H9 (cell line): Measurements from ENCODE around the gene PRKCA. TPM values are rescaled to one million over a fixed set of nuclear protein-coding genes. Genes with fewer than 3 reads are reported as not detected.

Experiments used
- DNase-seq: peaks from one replicate; pipeline ENCODE4 v3.0.0-alpha.2; 2017
- H2AFZ ChIP-seq: one replicate; pipeline ENCODE4 v1.6.1; 2013; ENCODE audit warnings: mild to moderate bottlenecking, low read length, control low read depth, moderate library complexity
- H2AK5ac ChIP-seq: 2 replicates; pipeline ENCODE4 v1.6.1; 2013; ENCODE audit warnings: low read length, control low read depth, mixed read lengths; ENCODE audit not compliant: insufficient read length
- H2BK120ac ChIP-seq: one replicate; pipeline ENCODE4 v1.6.1; 2013; ENCODE audit warnings: low read depth, mild to moderate bottlenecking, low read length, control low read depth, inconsistent platforms; ENCODE audit not compliant: poor library complexity, severe bottlenecking
- H2BK12ac ChIP-seq: 2 replicates; pipeline ENCODE4 v1.6.1; 2013; ENCODE audit warnings: low read length, control low read depth, mixed read lengths, low read depth; ENCODE audit not compliant: insufficient read length
- H2BK15ac ChIP-seq: 2 replicates; pipeline ENCODE4 v1.6.1; 2013; ENCODE audit warnings: low read depth, low read length, control low read depth
- H2BK20ac ChIP-seq: one replicate; pipeline ENCODE4 v1.6.1; 2013; ENCODE audit warnings: low read depth, mild to moderate bottlenecking, low read length, control low read depth, inconsistent platforms; ENCODE audit not compliant: poor library complexity, severe bottlenecking
- H2BK5ac ChIP-seq: 2 replicates; pipeline ENCODE4 v1.6.1; 2013; ENCODE audit warnings: low read length, control low read depth, mixed read lengths; ENCODE audit not compliant: insufficient read length
- H3K14ac ChIP-seq: 2 replicates; pipeline ENCODE4 v1.6.1; 2013; ENCODE audit warnings: low read length, control low read depth; ENCODE audit not compliant: insufficient read depth
- H3K18ac ChIP-seq: 2 replicates; pipeline ENCODE4 v1.6.1; 2013; ENCODE audit warnings: low read depth, mild to moderate bottlenecking, mixed read lengths, low read length, control low read depth; ENCODE audit not compliant: insufficient read length
- H3K23ac ChIP-seq: 2 replicates; pipeline ENCODE4 v1.6.1; 2013; ENCODE audit warnings: low read length, control low read depth, mixed read lengths, low read depth; ENCODE audit not compliant: insufficient read length
- H3K23me2 ChIP-seq: 2 replicates; pipeline ENCODE4 v1.6.1; 2013; ENCODE audit warnings: low read depth, mild to moderate bottlenecking, mixed read lengths, low read length, control low read depth; ENCODE audit not compliant: insufficient read length, poor library complexity, severe bottlenecking
- H3K27ac ChIP-seq: 2 replicates; pipeline ENCODE4 v1.5.1; 2013; ENCODE audit warnings: low read length, control low read depth, mixed read lengths, low read depth; ENCODE audit not compliant: insufficient read length
- H3K27me3 ChIP-seq: 2 replicates; pipeline ENCODE4 v1.6.1; 2013; ENCODE audit warnings: low read length, control low read depth, inconsistent platforms; ENCODE audit not compliant: insufficient read depth
- H3K4ac ChIP-seq: 2 replicates; pipeline ENCODE4 v1.6.1; 2013; ENCODE audit warnings: low read depth, mild to moderate bottlenecking, control low read depth, inconsistent platforms, low read length, moderate library complexity
- H3K4me1 ChIP-seq: 2 replicates; pipeline ENCODE4 v1.6.1; 2013; ENCODE audit warnings: low read length, control low read depth, inconsistent platforms; ENCODE audit not compliant: insufficient read depth
- H3K4me2 ChIP-seq: 2 replicates; pipeline ENCODE4 v1.6.1; 2013; ENCODE audit warnings: low read length, control low read depth, mixed read lengths; ENCODE audit not compliant: insufficient read length, insufficient read depth
- H3K56ac ChIP-seq: 2 replicates; pipeline ENCODE4 v1.6.1; 2013; ENCODE audit warnings: low read depth, mild to moderate bottlenecking, mixed read lengths, low read length, control low read depth; ENCODE audit not compliant: insufficient read length
- H3K79me1 ChIP-seq: 2 replicates; pipeline ENCODE4 v1.6.1; 2013; ENCODE audit warnings: low read depth, mild to moderate bottlenecking, moderate library complexity, low read length, control low read depth, inconsistent platforms; ENCODE audit not compliant: insufficient read depth, poor library complexity, severe bottlenecking
- H3K79me2 ChIP-seq: 2 replicates; pipeline ENCODE4 v1.6.1; 2013; ENCODE audit warnings: low read length, control low read depth, inconsistent platforms; ENCODE audit not compliant: insufficient read depth
- H3K9ac ChIP-seq: 2 replicates; pipeline ENCODE4 v1.6.1; 2013; ENCODE audit warnings: low read length, control low read depth, mixed read lengths; ENCODE audit not compliant: insufficient read length; ENCODE audit errors: extremely low read depth
- H3K9me3 ChIP-seq: one replicate; pipeline ENCODE4 v1.6.1; 2013; ENCODE audit warnings: low read depth, low read length, inconsistent platforms; ENCODE audit not compliant: control insufficient read depth
- H3T11ph ChIP-seq: one replicate; pipeline ENCODE4 v1.6.1; 2013; ENCODE audit warnings: mild to moderate bottlenecking, low read length, control low read depth, inconsistent platforms
- H4K20me1 ChIP-seq: one replicate; pipeline ENCODE4 v1.6.1; 2013; ENCODE audit not compliant: control insufficient read depth, insufficient read length, insufficient read depth
- H4K5ac ChIP-seq: 2 replicates; pipeline ENCODE4 v1.6.1; 2013; ENCODE audit warnings: low read depth, mild to moderate bottlenecking, mixed read lengths, low read length, control low read depth; ENCODE audit not compliant: insufficient read length
- H4K8ac ChIP-seq: replicated peaks from 2 replicates; pipeline ENCODE4 v1.6.1; 2013; ENCODE audit warnings: low read length, control low read depth, mixed read lengths, low read depth; ENCODE audit not compliant: insufficient read length
- H4K91ac ChIP-seq: 2 replicates; pipeline ENCODE4 v1.6.1; 2013; ENCODE audit warnings: low read depth, mild to moderate bottlenecking, moderate library complexity, mixed read lengths, low read length, control low read depth; ENCODE audit not compliant: insufficient read length
- H3K27ac Mint-ChIP-seq, 3 experiments: 2 replicates in 2 of 3; 3 replicates in 1 of 3; pipeline ENCODE4 v1.8.0; 2020 to 2021; ENCODE audit warnings: mixed read lengths in 3 of 3, mild to moderate bottlenecking in 1 of 3, moderate library complexity in 1 of 3
- H3K27me3 Mint-ChIP-seq: 2 replicates; pipeline ENCODE4 v1.8.0; 2021; ENCODE audit warnings: low read depth, mild to moderate bottlenecking, moderate library complexity, mixed read lengths
- H3K36me3 Mint-ChIP-seq, 3 experiments: 2 replicates in 2 of 3; 3 replicates in 1 of 3; pipeline ENCODE4 v1.8.0; 2020 to 2021; ENCODE audit warnings: low read depth in 3 of 3, mixed read lengths in 3 of 3; ENCODE audit not compliant: insufficient read depth in 1 of 3
- H3K4me1 Mint-ChIP-seq, 2 experiments: 2 replicates each; pipeline ENCODE4 v1.8.0; 2020; ENCODE audit warnings: mixed read lengths in 2 of 2
- H3K4me3 Mint-ChIP-seq, 2 experiments: 2 replicates in 1 of 2; 3 replicates in 1 of 2; pipeline ENCODE4 v1.8.0; 2020 to 2021; ENCODE audit warnings: mild to moderate bottlenecking in 2 of 2, mixed read lengths in 2 of 2, moderate library complexity in 1 of 2
- H3K9me3 Mint-ChIP-seq, 2 experiments: 2 replicates in 1 of 2; 3 replicates in 1 of 2; pipeline ENCODE4 v1.8.0; 2020; ENCODE audit warnings: mild to moderate bottlenecking in 2 of 2, mixed read lengths in 2 of 2, moderate library complexity in 1 of 2
- WGBS: extraction: QIAGEN DNeasy Blood & Tissue Kit; methylation state at CpG from one replicate; pipeline ENCODE4 v1.1.7; 2013; ENCODE audit warnings: missing lambda C conversion rate, low lambda C conversion rate, mixed read lengths; ENCODE audit not compliant: insufficient read length; ENCODE audit errors: extremely low coverage; 5-methylcytosine and 5-hydroxymethylcytosine counted together
- total RNA-seq: library from RNA; stranded (reverse); gene quantifications from 2 replicates; pipeline ENCODE4 v1.2.1, GENCODE V29; 2021
- TF ChIP-seq, protein P1 (sequence below): fragments of 200-600 bp; sonication (generic); conservative IDR thresholded peaks from 3 replicates; pipeline ENCODE4 v1.8.0; 2021; ENCODE audit warnings: antibody characterized with exemption, mild to moderate bottlenecking

Gene PRKCA
- total RNA-seq, 1 experiment from 2014 or later = 10.5 TPM

DNA sequence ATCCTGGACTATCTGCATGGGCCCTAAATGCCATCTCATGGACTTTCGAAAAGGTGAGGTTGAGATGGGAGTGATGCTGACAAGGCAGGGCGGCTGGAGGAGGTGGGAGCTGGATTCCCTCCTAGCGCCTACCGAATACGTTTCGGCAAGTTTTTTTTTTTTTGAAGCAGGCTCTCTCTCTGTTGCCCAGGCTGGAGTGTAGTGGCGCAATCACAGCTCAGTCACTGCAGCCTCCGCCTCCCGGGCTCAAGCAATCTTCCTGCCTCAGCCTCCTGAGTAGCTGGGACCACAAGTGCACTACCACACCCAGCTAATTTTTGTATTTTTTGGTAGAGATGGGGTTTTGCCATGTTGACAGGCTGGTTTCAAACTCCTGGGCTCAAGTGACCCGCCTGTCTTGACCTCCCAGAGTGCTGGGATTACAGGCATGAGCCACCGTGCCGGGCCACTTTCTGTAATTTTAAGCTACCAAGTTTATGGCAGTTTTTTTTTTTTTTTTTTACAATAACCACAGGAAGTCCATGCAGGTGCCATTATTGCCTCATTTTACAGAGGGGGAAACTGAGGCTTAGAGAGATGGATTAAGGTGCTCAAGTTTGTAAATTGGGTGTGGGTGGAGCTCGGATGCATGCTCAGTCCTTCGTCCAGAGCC is 246.4 kb downstream of the PRKCA start:
- H3K4me3 Mint-ChIP-seq = peak overlapping the region in 1 of 2 experiments; percentile 23; a peak in 2 of 5 replicates
- Histone ChIP-seq H4K5ac (no peak overlapping the region), H3K79me1 (no peaks in the 10 kb centered on the region), H2BK12ac (no peak overlapping the region), H3K27ac (no peak overlapping the region), H3K9ac (no peak overlapping the region), H4K91ac (no peak overlapping the region), H4K8ac (no peak overlapping the region), H3K4me2 (no peak overlapping the region), H4K20me1 (no peaks in the 10 kb centered on the region), H3K56ac (no peak overlapping the region), H2BK20ac (no peak overlapping the region), H3K4me1 (peaks cover 8% of the 10 kb centered on the region; the same call in 1 of the 2 replicates), H2AK5ac (no peak overlapping the region), H2BK120ac (no peak overlapping the region), H3K14ac (no peak overlapping the region), H3K4ac (no peak overlapping the region), H3T11ph (no peak overlapping the region), H3K18ac (no peak overlapping the region), H2AFZ (no peak overlapping the region), H3K27me3 (no peaks in the 10 kb centered on the region), H3K23ac (no peak overlapping the region), H3K79me2 (no peaks in the 10 kb centered on the region), H2BK5ac (no peak overlapping the region), H3K23me2 (no peaks in the 10 kb centered on the region), H2BK15ac (no peak overlapping the region), H3K9me3 (no peaks in the 10 kb centered on the region)
- TF ChIP-seq, protein P1, sequence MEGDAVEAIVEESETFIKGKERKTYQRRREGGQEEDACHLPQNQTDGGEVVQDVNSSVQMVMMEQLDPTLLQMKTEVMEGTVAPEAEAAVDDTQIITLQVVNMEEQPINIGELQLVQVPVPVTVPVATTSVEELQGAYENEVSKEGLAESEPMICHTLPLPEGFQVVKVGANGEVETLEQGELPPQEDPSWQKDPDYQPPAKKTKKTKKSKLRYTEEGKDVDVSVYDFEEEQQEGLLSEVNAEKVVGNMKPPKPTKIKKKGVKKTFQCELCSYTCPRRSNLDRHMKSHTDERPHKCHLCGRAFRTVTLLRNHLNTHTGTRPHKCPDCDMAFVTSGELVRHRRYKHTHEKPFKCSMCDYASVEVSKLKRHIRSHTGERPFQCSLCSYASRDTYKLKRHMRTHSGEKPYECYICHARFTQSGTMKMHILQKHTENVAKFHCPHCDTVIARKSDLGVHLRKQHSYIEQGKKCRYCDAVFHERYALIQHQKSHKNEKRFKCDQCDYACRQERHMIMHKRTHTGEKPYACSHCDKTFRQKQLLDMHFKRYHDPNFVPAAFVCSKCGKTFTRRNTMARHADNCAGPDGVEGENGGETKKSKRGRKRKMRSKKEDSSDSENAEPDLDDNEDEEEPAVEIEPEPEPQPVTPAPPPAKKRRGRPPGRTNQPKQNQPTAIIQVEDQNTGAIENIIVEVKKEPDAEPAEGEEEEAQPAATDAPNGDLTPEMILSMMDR = no peak
- peak overlapping the region; percentile 40 to 88 (median 78); a peak in 6 of 7 replicates for H3K27ac Mint-ChIP-seq
- peaks cover 33 to 42% of the 10 kb centered on the region in 2 experiments for H3K4me1 Mint-ChIP-seq
- peaks cover 16 to 17% of the 10 kb centered on the region in 2 experiments for H3K9me3 Mint-ChIP-seq
- no peaks in the 10 kb centered on the region; the same call in 1 of the 2 replicates for H3K27me3 Mint-ChIP-seq
- no peak for DNase-seq
- peaks cover 8 to 19% (median 10%) of the 10 kb centered on the region in 3 experiments for H3K36me3 Mint-ChIP-seq
- no CpG with 5 or more reads among the region's 14 CpGs for WGBS
